Midbrain (tissue), 1 donor: ENCODE results near the gene TK1.
"Not testable (repeated sequence)": the region's sequence is repeated elsewhere in the genome, so short reads cannot be mapped to it uniquely, and the experiment has no call there.

ENCODE experiments used
- DNase-seq: peaks from one replicate; lab custom pipeline; 2025; lab: John Stamatoyannopoulos, UW

Gene TK1

GRCh38 chr17:78176548-78177025, 10.3 kb downstream of the TK1 start:
- DNase-seq = peak; percentile 52

GRCh38 chr17:78175643-78175981, 11.2 kb downstream of the TK1 start:
- DNase-seq = no peak

- no peak for DNase-seq
These were observed 11.8 kb downstream of the TK1 start for GRCh38 chr17:78174870-78175642.

- DNase-seq = peak; percentile 94
These were observed 12.4 kb downstream of the TK1 start for GRCh38 chr17:78174346-78174869.

- no peak for DNase-seq
These were observed 13.6 kb downstream of the TK1 start for GRCh38 chr17:78173097-78173715.

GRCh38 chr17:78172249-78173051, 14.4 kb downstream of the TK1 start:
- no peak for DNase-seq

GRCh38 chr17:78171591-78172248, 15.1 kb downstream of the TK1 start:
- DNase-seq = not testable (repeated sequence)

- no peak for DNase-seq
These were observed 15.9 kb downstream of the TK1 start for GRCh38 chr17:78170692-78171590.

- DNase-seq = peak; percentile 22
These were observed 17.7 kb downstream of the TK1 start for GRCh38 chr17:78168903-78169793.

- DNase-seq = peak; percentile 76
These were observed 18.5 kb downstream of the TK1 start, which contains the start of gene SYNGR2 for GRCh38 chr17:78168242-78168902. Gene SYNGR2, plus strand, starts transcription at chr17:78168581. Its CDS starts 36 bp downstream, at chr17:78168617.

GRCh38 chr17:78166416-78166815, 20.4 kb downstream of the TK1 start:
- DNase-seq = no peak

- no peak for DNase-seq
These were observed 21.9 kb downstream of the TK1 start for GRCh38 chr17:78164748-78165607.

- no peak for DNase-seq
These were observed 22.7 kb downstream of the TK1 start for GRCh38 chr17:78163881-78164747.

- DNase-seq = no peak
These were observed 27.2 kb downstream of the TK1 start for GRCh38 chr17:78159575-78160158.

GRCh38 chr17:78154903-78155811, 31.7 kb downstream of the TK1 start:
- DNase-seq = no peak

- no peak for DNase-seq
These were observed 35.3 kb downstream of the TK1 start for GRCh38 chr17:78151514-78152008.
